Uterus (tissue), 2 donors: ENCODE measurements around the gene ARPC2.

Experiments
- POLR2A ChIP-seq, 2 donors: fragments of 450-650 bp; IDR thresholded peaks; one replicate each; pipeline ENCODE4 v1.6.1; 2016; ENCODE audit warnings: antibody characterized with exemption in 2 of 2, mild to moderate bottlenecking in 1 of 2, moderate library complexity in 1 of 2
- TF ChIP-seq, protein P1 (sequence below), 4 experiments: fragments of 200-600 bp in 2 of 4; fragments of 450-650 bp in 2 of 4; sonication (generic) in 2 of 4; IDR thresholded peaks; one replicate each; pipeline ENCODE4 v1.5.1; 2016 to 2019; ENCODE audit warnings: antibody characterized with exemption in 4 of 4, mild to moderate bottlenecking in 2 of 4, moderate library complexity in 1 of 4

DNA sequence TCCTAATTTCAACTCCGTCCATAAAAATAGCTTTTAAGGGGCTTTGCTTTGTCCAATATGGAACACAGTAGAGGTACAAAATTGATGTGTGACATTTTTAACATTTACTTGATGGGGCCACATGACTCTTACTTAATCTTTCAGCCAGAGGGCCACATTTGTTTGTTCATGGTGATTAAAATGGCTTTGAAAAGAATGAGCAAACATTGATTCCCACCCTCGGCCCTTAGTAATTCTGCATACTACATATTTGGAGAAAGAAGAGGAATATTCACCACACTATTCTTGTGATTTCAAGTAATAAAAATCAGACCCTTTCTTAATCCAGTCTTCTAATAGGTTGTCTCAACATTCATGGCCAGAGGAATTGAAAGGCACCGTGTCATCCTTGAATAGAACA is 17.5 kb downstream of the ARPC2 start:
- TF ChIP-seq, protein P1, sequence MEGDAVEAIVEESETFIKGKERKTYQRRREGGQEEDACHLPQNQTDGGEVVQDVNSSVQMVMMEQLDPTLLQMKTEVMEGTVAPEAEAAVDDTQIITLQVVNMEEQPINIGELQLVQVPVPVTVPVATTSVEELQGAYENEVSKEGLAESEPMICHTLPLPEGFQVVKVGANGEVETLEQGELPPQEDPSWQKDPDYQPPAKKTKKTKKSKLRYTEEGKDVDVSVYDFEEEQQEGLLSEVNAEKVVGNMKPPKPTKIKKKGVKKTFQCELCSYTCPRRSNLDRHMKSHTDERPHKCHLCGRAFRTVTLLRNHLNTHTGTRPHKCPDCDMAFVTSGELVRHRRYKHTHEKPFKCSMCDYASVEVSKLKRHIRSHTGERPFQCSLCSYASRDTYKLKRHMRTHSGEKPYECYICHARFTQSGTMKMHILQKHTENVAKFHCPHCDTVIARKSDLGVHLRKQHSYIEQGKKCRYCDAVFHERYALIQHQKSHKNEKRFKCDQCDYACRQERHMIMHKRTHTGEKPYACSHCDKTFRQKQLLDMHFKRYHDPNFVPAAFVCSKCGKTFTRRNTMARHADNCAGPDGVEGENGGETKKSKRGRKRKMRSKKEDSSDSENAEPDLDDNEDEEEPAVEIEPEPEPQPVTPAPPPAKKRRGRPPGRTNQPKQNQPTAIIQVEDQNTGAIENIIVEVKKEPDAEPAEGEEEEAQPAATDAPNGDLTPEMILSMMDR (IDR thresholded peaks at IDR 0.05), result no peak
- TF ChIP-seq POLR2A (IDR thresholded peaks at IDR 0.05), result no peak
